ENCODE measurements around the gene RYR1. TPM values are rescaled to one million over a fixed set of nuclear protein-coding genes. Genes with fewer than 3 reads are reported as not detected.

The RYR1 gene
- polyA plus RNA-seq, 1 experiment = not detected

DNA sequence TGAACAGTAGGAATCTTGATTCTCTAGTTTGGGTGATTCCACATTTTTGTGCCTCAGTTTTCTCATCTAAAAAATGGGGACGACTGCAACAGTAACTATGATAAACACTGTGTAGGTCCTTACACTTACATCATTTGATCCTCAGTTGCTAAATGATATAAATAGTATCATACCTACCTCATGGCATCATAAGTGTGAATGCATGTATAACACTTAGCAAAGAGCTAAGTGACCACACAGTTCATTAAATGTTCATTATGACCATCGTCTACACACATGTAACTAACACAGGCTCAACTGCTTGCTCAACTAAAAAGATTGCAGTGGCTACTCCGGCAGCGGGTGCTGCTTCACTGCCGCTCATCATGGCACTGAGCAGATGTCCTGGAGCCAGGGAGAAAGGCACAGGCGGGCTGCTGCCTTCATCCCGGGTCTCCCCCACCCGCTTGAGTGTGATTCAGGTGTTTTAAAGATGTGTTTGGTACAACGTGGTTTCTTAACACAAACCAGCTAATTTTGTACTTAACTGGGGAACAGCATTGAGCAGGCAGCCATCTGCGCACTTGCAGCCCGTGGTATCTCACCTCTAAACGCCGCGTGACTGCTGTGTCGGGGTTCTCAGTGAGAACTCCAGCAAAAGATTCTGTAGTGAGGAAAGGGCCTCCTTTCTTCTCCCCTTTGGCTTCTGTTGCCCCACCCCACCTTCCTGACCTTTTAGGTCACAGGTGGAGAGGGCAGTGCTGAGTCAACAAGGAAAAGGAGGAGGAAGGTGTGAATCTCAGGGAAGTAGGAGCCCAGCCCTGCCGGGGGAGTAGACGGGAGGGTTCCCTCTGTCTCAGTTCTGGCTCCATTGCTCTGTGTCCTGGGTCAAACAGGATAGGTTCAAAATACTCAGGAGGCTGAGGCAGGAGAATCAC is 202.2 kb downstream of the RYR1 start:
- Histone ChIP-seq H3K9me3 (ENCODE audit: control insufficient read depth, insufficient read depth, low read length) (no peaks in the 10 kb centered on the region), H3K27ac (ENCODE audit: low read depth, low read length) (no peak overlapping the region), H3K4me3 (ENCODE audit: low read depth, low read length) (no peak overlapping the region), H3K27me3 (ENCODE audit: control insufficient read depth, insufficient read depth, low read length) (no peaks in the 10 kb centered on the region)
- TF ChIP-seq, protein P1, sequence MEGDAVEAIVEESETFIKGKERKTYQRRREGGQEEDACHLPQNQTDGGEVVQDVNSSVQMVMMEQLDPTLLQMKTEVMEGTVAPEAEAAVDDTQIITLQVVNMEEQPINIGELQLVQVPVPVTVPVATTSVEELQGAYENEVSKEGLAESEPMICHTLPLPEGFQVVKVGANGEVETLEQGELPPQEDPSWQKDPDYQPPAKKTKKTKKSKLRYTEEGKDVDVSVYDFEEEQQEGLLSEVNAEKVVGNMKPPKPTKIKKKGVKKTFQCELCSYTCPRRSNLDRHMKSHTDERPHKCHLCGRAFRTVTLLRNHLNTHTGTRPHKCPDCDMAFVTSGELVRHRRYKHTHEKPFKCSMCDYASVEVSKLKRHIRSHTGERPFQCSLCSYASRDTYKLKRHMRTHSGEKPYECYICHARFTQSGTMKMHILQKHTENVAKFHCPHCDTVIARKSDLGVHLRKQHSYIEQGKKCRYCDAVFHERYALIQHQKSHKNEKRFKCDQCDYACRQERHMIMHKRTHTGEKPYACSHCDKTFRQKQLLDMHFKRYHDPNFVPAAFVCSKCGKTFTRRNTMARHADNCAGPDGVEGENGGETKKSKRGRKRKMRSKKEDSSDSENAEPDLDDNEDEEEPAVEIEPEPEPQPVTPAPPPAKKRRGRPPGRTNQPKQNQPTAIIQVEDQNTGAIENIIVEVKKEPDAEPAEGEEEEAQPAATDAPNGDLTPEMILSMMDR (IDR thresholded peaks at IDR 0.05; ENCODE audit: low read depth, low read length) = no peak
- DNase-seq (ENCODE audit: low read depth, low spot score) = no peak
- POLR2A ChIA-PET = interaction anchor here (0.6 kb wide), 1 partner anchor 117 kb away, joined by 10 read pairs; no protein-coding TSS in a partner anchor
- CTCF ChIA-PET = interaction anchor here (0.5 to 4.8 kb wide), 22 partner anchors 9 to 730 kb away, joined by 3 to 67 read pairs (median 6); partner anchors contain the start of genes ACTN4, EIF3K, FAM98C and MAP4K1

Other genes with a start within 250 kb of the RYR1 start
- 1.4 and 1.6 TPM in 2 replicates for gene DPF1, start 209.5 kb upstream of the RYR1 start, polyA plus RNA-seq (2011; rRNA removed)
- 0.62 and 1.0 TPM in 2 replicates for gene PPP1R14A, start 177.3 kb upstream of the RYR1 start, polyA plus RNA-seq (2011; rRNA removed)
- 1.3 and 1.8 TPM in 2 replicates for gene SPINT2, start 169.1 kb upstream of the RYR1 start, polyA plus RNA-seq (2011; rRNA removed)
- 0.38 TPM in 1 of 2 replicates, not detected in the other for gene C19orf33, start 129.4 kb upstream of the RYR1 start, polyA plus RNA-seq (2011; rRNA removed)
- gene YIF1B, start 117.7 kb upstream of the RYR1 start, polyA plus RNA-seq (2011; rRNA removed) = 44.9 and 67.1 TPM in 2 replicates
- gene KCNK6, start 113.8 kb upstream of the RYR1 start, polyA plus RNA-seq (2011; rRNA removed) = 2.6 and 2.8 TPM in 2 replicates
- gene CATSPERG, start 97.9 kb upstream of the RYR1 start, polyA plus RNA-seq (2011; rRNA removed) = 0.10 and 0.30 TPM in 2 replicates
- 287 and 328 TPM in 2 replicates for gene PSMD8, start 59.1 kb upstream of the RYR1 start, polyA plus RNA-seq (2011; rRNA removed)
- 0.15 and 0.27 TPM in 2 replicates for gene GGN, start 45.7 kb upstream of the RYR1 start, polyA plus RNA-seq (2011; rRNA removed)
- gene SPRED3, start 45.0 kb upstream of the RYR1 start, polyA plus RNA-seq (2011; rRNA removed) = 2.5 and 3.6 TPM in 2 replicates
- gene FAM98C, start 30.6 kb upstream of the RYR1 start, polyA plus RNA-seq (2011; rRNA removed) = 5.0 and 7.9 TPM in 2 replicates
- gene RASGRP4, start 7.5 kb upstream of the RYR1 start, polyA plus RNA-seq (2011; rRNA removed) = not detected in 2 replicates
- 0.09 and 0.31 TPM in 2 replicates for gene MAP4K1, start 184.3 kb downstream of the RYR1 start, polyA plus RNA-seq (2011; rRNA removed)
- 168 and 250 TPM in 2 replicates for gene EIF3K, start 185.5 kb downstream of the RYR1 start, polyA plus RNA-seq (2011; rRNA removed)
- 300 and 359 TPM in 2 replicates for gene ACTN4, start 214.0 kb downstream of the RYR1 start, polyA plus RNA-seq (2011; rRNA removed)